Lower leg skin (tissue), 4 donors: ENCODE measurements around the gene ACIN1. TPM values are rescaled to one million over a fixed set of nuclear protein-coding genes. Genes with fewer than 3 reads are reported as not detected.

Experiments
- DNase-seq, 2 donors: peaks; one replicate each; pipeline ENCODE4 v3.0.0-alpha.2; 2019; ENCODE audit warnings: low spot score in 2 of 2
- H3K4me3 ChIP-seq: fragments of 200-600 bp; sonication (generic); 2 replicates; pipeline ENCODE4 v1.5.1; 2017; ENCODE audit warnings: mild to moderate bottlenecking, low read depth; ENCODE audit not compliant: poor library complexity, severe bottlenecking
- CTCF ChIP-seq, 3 donors: fragments of 450-650 bp; IDR thresholded peaks; one replicate each; pipeline ENCODE4 v1.5.1; 2016; ENCODE audit warnings: antibody characterized with exemption in 3 of 3, mild to moderate bottlenecking in 3 of 3, moderate library complexity in 2 of 3
- POLR2A ChIP-seq, 2 donors: fragments of 450-650 bp; IDR thresholded peaks; one replicate each; pipeline ENCODE4 v1.6.1; 2016 to 2017; ENCODE audit warnings: antibody characterized with exemption in 2 of 2, mild to moderate bottlenecking in 1 of 2, moderate library complexity in 1 of 2
- WGBS, 2 donors: methylation state at CpG; one replicate each; pipeline ENCODE4 v1.1.5; 2018; 5-methylcytosine and 5-hydroxymethylcytosine counted together
- intact Hi-C: fragments of 100-400 bp; cut with DNase I; formaldehyde crosslinking; loops from one replicate; pipeline ENCODE4 v1.15.0; 2023; ENCODE audit warnings: low total_unique reads
- total RNA-seq, 4 donors: library from RNA; depleted of rRNA; stranded (reverse); fragments of >200 nt; gene quantifications; one replicate each; pipeline ENCODE4 v1.1.0, GENCODE V29; 2016

ACIN1 gene
- total RNA-seq, 4 donors from 2014 or later: 52.7 to 97.5 (median 79.8) TPM

DNA sequence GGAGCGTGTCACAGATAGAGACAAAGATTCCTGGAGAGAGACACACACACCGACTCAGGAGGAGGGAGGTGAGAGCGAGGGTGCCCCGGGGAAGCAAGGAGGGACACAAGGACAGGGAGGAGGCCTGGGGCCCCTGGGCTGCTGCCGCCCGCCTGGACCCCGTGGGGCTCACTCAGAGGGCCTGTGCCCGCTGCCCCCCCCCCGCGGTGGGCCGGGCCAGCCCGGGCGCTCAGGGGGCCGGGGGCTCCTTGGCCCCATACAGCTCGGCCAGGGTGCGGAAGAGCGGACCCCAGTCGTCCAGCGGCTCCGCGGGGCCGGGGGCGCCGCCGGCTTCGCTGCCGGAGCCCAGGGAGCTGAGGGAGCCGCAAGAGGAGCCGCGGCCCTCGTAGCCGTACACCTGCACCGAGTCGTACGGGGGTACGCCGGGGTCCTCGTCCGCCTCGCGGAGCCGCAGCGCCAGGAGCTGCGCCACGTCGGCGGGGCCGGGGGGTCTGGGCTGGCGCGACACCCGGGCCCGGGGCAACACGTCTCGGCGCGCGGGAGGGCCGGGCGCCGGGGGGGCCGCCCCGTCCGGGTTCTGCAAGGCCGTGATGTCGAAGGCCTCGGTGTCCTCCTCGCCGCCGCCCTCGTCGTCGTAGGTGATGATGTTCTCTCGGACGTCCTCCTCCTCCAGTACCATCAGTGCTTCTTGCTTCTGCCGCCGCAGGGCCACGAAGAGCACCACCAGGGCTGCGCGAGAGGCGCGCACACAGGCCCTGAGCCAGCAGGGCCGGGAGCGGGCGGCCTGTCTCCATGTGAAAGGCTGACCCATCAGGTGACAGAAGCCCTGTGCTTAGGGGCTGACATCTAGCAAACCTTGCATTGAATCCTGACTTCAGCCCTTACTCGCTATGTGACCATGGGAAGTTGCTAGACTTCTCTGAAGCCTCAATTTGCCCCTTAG lies 46.9 kb downstream of the ACIN1 start:
- DNase-seq: no peak
- H3K4me3 ChIP-seq: no peak overlapping the region
- WGBS, 2 donors: 82 to 86% methylated on average over 37 to 63 of the region's 85 CpGs
- TF ChIP-seq CTCF (IDR thresholded peaks at IDR 0.05) (no peak), POLR2A (IDR thresholded peaks at IDR 0.05) (no peak)
- intact Hi-C loops: no loop called here

- no peak for DNase-seq
- no peak overlapping the region for H3K4me3 ChIP-seq
- WGBS, 2 donors: 61 to 76% methylated on average over 6 of the region's 6 CpGs
- TF ChIP-seq CTCF (IDR thresholded peaks at IDR 0.05) (no peak), POLR2A (IDR thresholded peaks at IDR 0.05) (no peak)
- intact Hi-C loops: no loop called here
These were observed 47.8 kb downstream of the ACIN1 start for GRCh38 chr14:23047034-23047634.

DNA sequence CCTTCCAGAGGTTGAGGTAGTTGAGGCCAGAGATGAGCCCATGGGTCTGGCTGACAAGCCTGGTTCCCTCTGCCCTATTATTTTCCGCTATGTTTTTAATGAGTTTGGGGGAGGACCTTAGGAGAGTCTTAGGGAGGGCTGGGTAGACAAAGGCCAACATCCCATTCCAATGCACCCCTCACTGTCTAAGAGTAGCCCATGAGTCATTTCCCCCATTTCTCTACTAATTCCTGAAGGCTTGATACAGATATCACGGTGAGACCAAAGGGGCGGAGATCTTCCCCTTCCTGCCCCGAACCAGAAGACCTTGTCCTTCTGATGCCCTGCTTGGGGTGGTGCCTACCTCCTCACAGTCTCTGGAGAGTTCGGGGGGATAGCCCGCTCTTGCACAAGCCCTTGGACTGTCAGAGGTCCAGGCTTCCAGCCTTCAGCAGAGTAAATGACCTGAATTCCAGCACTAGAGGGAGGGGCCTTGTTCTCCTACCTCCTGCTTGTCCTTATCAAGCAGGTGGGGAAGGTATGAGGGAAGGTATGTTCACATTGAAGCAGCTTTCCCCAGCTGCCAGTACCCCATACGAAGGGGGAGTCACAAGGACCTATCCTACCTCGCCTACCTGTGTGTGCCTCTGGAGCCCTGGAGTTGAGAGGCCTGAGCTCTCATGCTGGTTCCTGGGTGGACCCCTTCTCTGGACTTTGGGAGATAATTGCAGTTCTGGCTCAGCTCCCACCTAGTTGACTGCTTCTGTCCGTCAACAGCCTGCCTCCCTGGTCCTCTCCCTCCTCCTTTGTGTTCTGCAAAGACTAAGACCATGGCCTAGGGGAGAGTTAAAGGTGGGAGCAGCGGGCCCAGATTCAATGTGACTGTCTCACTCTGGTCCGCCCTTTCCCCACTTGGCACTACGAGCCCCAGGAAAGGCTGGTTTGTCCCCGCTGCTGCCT lies 49.2 kb downstream of the ACIN1 start:
- no peak overlapping the region for H3K4me3 ChIP-seq
- WGBS, 2 donors: 81 to 84% methylated on average over 13 of the region's 13 CpGs
- intact Hi-C loops: no loop called here
- DNase-seq: no peak
- TF ChIP-seq CTCF (IDR thresholded peaks at IDR 0.05): no peak
- TF ChIP-seq POLR2A (IDR thresholded peaks at IDR 0.05): no peak

GRCh38 chr14:23044840-23045239 lies 50.1 kb downstream of the ACIN1 start:
- 90 to 92% methylated on average over 7 to 8 of the region's 8 CpGs for WGBS, 2 donors
- TF ChIP-seq POLR2A (IDR thresholded peaks at IDR 0.05) (no peak), CTCF (IDR thresholded peaks at IDR 0.05) (no peak)
- intact Hi-C loops: no loop called here
- H3K4me3 ChIP-seq: no peak overlapping the region
- DNase-seq: no peak

- TF ChIP-seq CTCF (IDR thresholded peaks at IDR 0.05): no peak
- no peak for TF ChIP-seq POLR2A (IDR thresholded peaks at IDR 0.05)
- 83 to 89% methylated on average over 3 of the region's 3 CpGs for WGBS, 2 donors
- intact Hi-C loops: no loop called here
- no peak overlapping the region for H3K4me3 ChIP-seq
- no peak for DNase-seq
These were observed 51.2 kb downstream of the ACIN1 start for GRCh38 chr14:23043754-23044153.
